Activated T-cell treated with anti-CD3 and anti-CD28 coated beads, Interleukin-2, amount 50 U/mL, for 72 hours (primary cell): ENCODE measurements around the gene PRAC2. TPM values are rescaled to one million over a fixed set of nuclear protein-coding genes. Genes with fewer than 3 reads are reported as not detected.

Experiments used
- ATAC-seq, 2 donors: fragments of 150-1000 bp; cut with Tn5 transposase; replicated peaks in 1 of 2; 2 replicates each; pipeline ENCODE4 v1.10.0; 2021; ENCODE audit warnings: moderate library complexity in 2 of 2, mild to moderate bottlenecking in 1 of 2
- DNase-seq, 2 donors: peaks; one replicate each; pipeline ENCODE4 v3.0.0; 2021 to 2022; ENCODE audit warnings: mixed read lengths in 1 of 2
- H3K27ac Mint-ChIP-seq: one replicate; pipeline ENCODE4 v1.8.0; 2022; ENCODE audit warnings: mild to moderate bottlenecking, moderate library complexity, mixed read lengths
- H3K27me3 Mint-ChIP-seq: one replicate; pipeline ENCODE4 v1.8.0; 2022; ENCODE audit warnings: low read depth, mixed read lengths
- H3K36me3 Mint-ChIP-seq, 2 donors: one replicate each; pipeline ENCODE4 v1.8.0; 2022; ENCODE audit warnings: mixed read lengths in 2 of 2, mild to moderate bottlenecking in 1 of 2; ENCODE audit not compliant: insufficient read depth in 2 of 2
- H3K4me1 Mint-ChIP-seq: one replicate; pipeline ENCODE4 v1.8.0; 2022; ENCODE audit warnings: low read depth, mixed read lengths
- H3K4me3 Mint-ChIP-seq, 2 donors: one replicate each; pipeline ENCODE4 v1.8.0; 2022; ENCODE audit warnings: mild to moderate bottlenecking in 2 of 2, mixed read lengths in 2 of 2, moderate library complexity in 2 of 2
- H3K9me3 Mint-ChIP-seq, 2 donors: one replicate each; pipeline ENCODE4 v1.8.0; 2022; ENCODE audit warnings: mixed read lengths in 2 of 2
- total RNA-seq, 2 donors: library from RNA; stranded (reverse); gene quantifications; one replicate each; pipeline ENCODE4 v1.2.3, GENCODE V29; 2022

The PRAC2 gene
- total RNA-seq, 2 donors from 2014 or later = not detected

- H3K27ac Mint-ChIP-seq = peak overlapping the region; percentile 88
- H3K4me1 Mint-ChIP-seq = peaks cover 73% of the 10 kb centered on the region
- peaks cover 99% of the 10 kb centered on the region for H3K27me3 Mint-ChIP-seq
- DNase-seq (peak; percentile 83 to 88), ATAC-seq (peak; percentile 82 to 83)
- H3K9me3 Mint-ChIP-seq = no peaks in the 10 kb centered on the region
- H3K4me3 Mint-ChIP-seq = peak overlapping the region; percentile 81 to 90
- no peaks in the 10 kb centered on the region for H3K36me3 Mint-ChIP-seq
Observed at GRCh38 chr17:48724251-48725003, 1.4 kb downstream of the PRAC2 start.

- no peaks in the 10 kb centered on the region for H3K36me3 Mint-ChIP-seq
- ATAC-seq = peak; percentile 25
- H3K9me3 Mint-ChIP-seq = no peaks in the 10 kb centered on the region
- peaks cover 71% of the 10 kb centered on the region for H3K4me1 Mint-ChIP-seq
- H3K27ac Mint-ChIP-seq = no peak overlapping the region
- H3K27me3 Mint-ChIP-seq = peaks cover 99% of the 10 kb centered on the region
- DNase-seq = no peak
- H3K4me3 Mint-ChIP-seq = peak overlapping the region; percentile 81 to 90
Observed at GRCh38 chr17:48725004-48725287, 2.0 kb downstream of the PRAC2 start.

GRCh38 chr17:48725288-48726064 is 2.5 kb downstream of the PRAC2 start:
- no peak for DNase-seq
- ATAC-seq = no peak
- Mint-ChIP-seq H3K27ac (no peak overlapping the region), H3K4me1 (peaks cover 66% of the 10 kb centered on the region), H3K9me3 (no peaks in the 10 kb centered on the region), H3K27me3 (peaks cover 99% of the 10 kb centered on the region), H3K4me3 (peak overlapping the region; percentile 81 to 90), H3K36me3 (no peaks in the 10 kb centered on the region)

GRCh38 chr17:48726114-48726915 is 3.3 kb downstream of the PRAC2 start:
- H3K27me3 Mint-ChIP-seq = peaks cover 99% of the 10 kb centered on the region
- ATAC-seq (no peak), DNase-seq (no peak)
- H3K4me3 Mint-ChIP-seq = no peak overlapping the region
- H3K27ac Mint-ChIP-seq = no peak overlapping the region
- H3K36me3 Mint-ChIP-seq = no peaks in the 10 kb centered on the region
- H3K4me1 Mint-ChIP-seq = peaks cover 60% of the 10 kb centered on the region
- H3K9me3 Mint-ChIP-seq = no peaks in the 10 kb centered on the region

- Mint-ChIP-seq H3K9me3 (no peaks in the 10 kb centered on the region), H3K4me1 (peaks cover 60% of the 10 kb centered on the region), H3K27ac (no peak overlapping the region), H3K4me3 (no peak overlapping the region), H3K27me3 (peaks cover 99% of the 10 kb centered on the region), H3K36me3 (no peaks in the 10 kb centered on the region)
- no peak for DNase-seq
- no peak for ATAC-seq
Observed at GRCh38 chr17:48726916-48727286, 3.9 kb downstream of the PRAC2 start.

- no peak overlapping the region for H3K27ac Mint-ChIP-seq
- no peak for ATAC-seq
- H3K27me3 Mint-ChIP-seq = peaks cover 99% of the 10 kb centered on the region
- H3K4me1 Mint-ChIP-seq = peaks cover 54% of the 10 kb centered on the region
- peak overlapping the region; percentile 67 to 80 for H3K4me3 Mint-ChIP-seq
- H3K9me3 Mint-ChIP-seq = no peaks in the 10 kb centered on the region
- no peaks in the 10 kb centered on the region for H3K36me3 Mint-ChIP-seq
- no peak for DNase-seq
Observed at GRCh38 chr17:48727415-48728175, 4.6 kb downstream of the PRAC2 start.

- Mint-ChIP-seq H3K4me1 (peaks cover 52% of the 10 kb centered on the region), H3K27ac (no peak within 1 kb of the TSS), H3K4me3 (peak within 1 kb of the TSS; percentile 67 to 80), H3K9me3 (no peaks in the 10 kb centered on the region), H3K36me3 (no peaks in the 10 kb centered on the region), H3K27me3 (peaks cover 99% of the 10 kb centered on the region)
- peak; percentile 46 to 56 for DNase-seq
- ATAC-seq = no peak
Observed at GRCh38 chr17:48728232-48729231, 5.5 kb downstream of the PRAC2 start, which contains the start of gene HOXB13. TSS of gene HOXB13 (minus strand) at chr17:48728750. CDS start at chr17:48728593, 157 bp downstream.

GRCh38 chr17:48729335-48730239 is 6.6 kb downstream of the PRAC2 start:
- H3K36me3 Mint-ChIP-seq = no peaks in the 10 kb centered on the region
- peaks cover 99% of the 10 kb centered on the region for H3K27me3 Mint-ChIP-seq
- no peak overlapping the region for H3K27ac Mint-ChIP-seq
- ATAC-seq = no peak
- peaks cover 49% of the 10 kb centered on the region for H3K4me1 Mint-ChIP-seq
- no peak for DNase-seq
- H3K4me3 Mint-ChIP-seq = peak overlapping the region in 1 of 2 donors; percentile 80
- H3K9me3 Mint-ChIP-seq = no peaks in the 10 kb centered on the region

GRCh38 chr17:48730240-48730550 is 7.2 kb downstream of the PRAC2 start:
- no peak for ATAC-seq
- H3K4me1 Mint-ChIP-seq = peaks cover 43% of the 10 kb centered on the region
- no peaks in the 10 kb centered on the region for H3K9me3 Mint-ChIP-seq
- no peaks in the 10 kb centered on the region for H3K36me3 Mint-ChIP-seq
- H3K27ac Mint-ChIP-seq = no peak overlapping the region
- no peak overlapping the region for H3K4me3 Mint-ChIP-seq
- peaks cover 99% of the 10 kb centered on the region for H3K27me3 Mint-ChIP-seq
- no peak for DNase-seq

- H3K27me3 Mint-ChIP-seq = peaks cover 99% of the 10 kb centered on the region
Observed at GRCh38 chr17:48731355-48731754, 8.4 kb downstream of the PRAC2 start.

More at GRCh38 chr17:48731355-48731754, 8.4 kb downstream of the PRAC2 start:
- peaks cover 0 to under 1% of the 10 kb centered on the region in 2 donors for H3K36me3 Mint-ChIP-seq
- no peak overlapping the region for H3K4me3 Mint-ChIP-seq
- H3K9me3 Mint-ChIP-seq = no peaks in the 10 kb centered on the region
- DNase-seq (no peak), ATAC-seq (no peak)
- H3K27ac Mint-ChIP-seq = no peak overlapping the region
- peaks cover 34% of the 10 kb centered on the region for H3K4me1 Mint-ChIP-seq
